Ishikawa (cell line): ENCODE measurements around the gene SPRED1.

Experiments
- CEBPB ChIP-seq: IDR thresholded peaks from 2 replicates; pipeline ENCODE4 v1.6.1; 2012
- CREB1 ChIP-seq: IDR thresholded peaks from 2 replicates; pipeline ENCODE4 v1.6.1; 2012; ENCODE audit warnings: low read depth
- EGR1 ChIP-seq: IDR thresholded peaks from 2 replicates; pipeline ENCODE4 v1.6.1; 2012
- EP300 ChIP-seq: IDR thresholded peaks from 2 replicates; pipeline ENCODE4 v1.6.1; 2012; ENCODE audit warnings: borderline replicate concordance
- FOXM1 ChIP-seq: IDR thresholded peaks from 2 replicates; pipeline ENCODE4 v1.6.1; 2012; ENCODE audit warnings: low read depth, borderline replicate concordance
- NFIC ChIP-seq: IDR thresholded peaks from 2 replicates; pipeline ENCODE4 v1.6.1; 2012
- RAD21 ChIP-seq: IDR thresholded peaks from 2 replicates; pipeline ENCODE4 v1.6.1; 2012; ENCODE audit warnings: low read depth
- REST ChIP-seq: IDR thresholded peaks from 2 replicates; pipeline ENCODE4 v1.6.1; 2012; ENCODE audit warnings: low read depth, mild to moderate bottlenecking
- TAF1 ChIP-seq: IDR thresholded peaks from 2 replicates; pipeline ENCODE4 v1.6.1; 2012; ENCODE audit warnings: low read depth, mild to moderate bottlenecking
- TEAD4 ChIP-seq: IDR thresholded peaks from 2 replicates; pipeline ENCODE4 v1.6.1; 2012
- YY1 ChIP-seq: IDR thresholded peaks from 2 replicates; pipeline ENCODE4 v1.6.1; 2012; ENCODE audit warnings: low read depth
- ZBTB7A ChIP-seq: IDR thresholded peaks from 2 replicates; pipeline ENCODE4 v1.6.1; 2012; ENCODE audit warnings: low read depth
- TF ChIP-seq, protein P1 (sequence below): IDR thresholded peaks from 2 replicates; pipeline ENCODE4 v1.6.1; 2012

Gene SPRED1

GRCh38 chr15:38401106-38401505 is 148.5 kb downstream of the SPRED1 start:
- TF ChIP-seq CEBPB (no peak), TAF1 (no peak), EGR1 (no peak), TEAD4 (no peak), RAD21 (no peak), EP300 (no peak), YY1 (no peak)
- TF ChIP-seq, protein P1, sequence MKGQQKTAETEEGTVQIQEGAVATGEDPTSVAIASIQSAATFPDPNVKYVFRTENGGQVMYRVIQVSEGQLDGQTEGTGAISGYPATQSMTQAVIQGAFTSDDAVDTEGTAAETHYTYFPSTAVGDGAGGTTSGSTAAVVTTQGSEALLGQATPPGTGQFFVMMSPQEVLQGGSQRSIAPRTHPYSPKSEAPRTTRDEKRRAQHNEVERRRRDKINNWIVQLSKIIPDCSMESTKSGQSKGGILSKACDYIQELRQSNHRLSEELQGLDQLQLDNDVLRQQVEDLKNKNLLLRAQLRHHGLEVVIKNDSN: no peak

DNA sequence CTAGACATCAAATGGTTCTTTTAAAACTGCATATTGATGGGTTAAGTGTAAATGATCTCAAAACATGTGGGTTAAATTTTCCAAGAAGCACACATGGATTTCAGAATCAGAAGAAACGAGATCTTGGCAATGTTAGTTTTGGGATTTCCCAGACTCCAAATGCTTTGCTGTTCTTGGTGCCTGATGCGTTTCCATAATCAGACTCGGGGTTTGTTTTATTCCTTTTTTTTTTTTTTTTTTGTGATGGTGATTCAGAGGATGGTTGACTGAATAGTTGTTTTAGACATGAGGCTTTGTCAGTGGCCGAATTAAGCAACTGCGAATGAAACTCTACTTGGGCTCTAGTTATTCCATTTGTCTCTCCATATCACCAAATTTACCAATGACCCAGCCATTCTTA is 149.1 kb downstream of the SPRED1 start:
- no peak for TF ChIP-seq EGR1
- TF ChIP-seq CEBPB: no peak
- no peak for TF ChIP-seq REST

GRCh38 chr15:38406436-38406835 is 153.8 kb downstream of the SPRED1 start:
- TF ChIP-seq CEBPB (no peak), ZBTB7A (no peak), NFIC (no peak), RAD21 (no peak), EP300 (no peak), TEAD4 (no peak), YY1 (no peak), FOXM1 (no peak), CREB1 (no peak)
- TF ChIP-seq, protein P1: no peak
